HepG2 (cell line): ENCODE measurements around the gene TRIM28. TPM values are rescaled to one million over a fixed set of nuclear protein-coding genes. Genes with fewer than 3 reads are reported as not detected.

Experiments used
- GFI1 ChIP-seq: sonication (generic); formaldehyde crosslinking; IDR thresholded peaks from 2 replicates; pipeline ENCODE4 v1.5.0; 2020; ENCODE audit warnings: missing genetic modification reagents, mild to moderate bottlenecking, borderline replicate concordance
- HNF4G ChIP-seq, 2 experiments: sonication (generic) in 1 of 2; formaldehyde crosslinking in 1 of 2; IDR thresholded peaks; 2 replicates each; pipeline versions ENCODE4 v1.4.0 to v1.6.1; 2011 to 2020; ENCODE audit warnings: borderline replicate concordance in 2 of 2, low read depth in 2 of 2, mild to moderate bottlenecking in 2 of 2, low read length in 1 of 2, missing genetic modification reagents in 1 of 2, moderate library complexity in 1 of 2
- HNRNPH1 ChIP-seq: fragments of 200-400 bp; formaldehyde crosslinking; optimal IDR thresholded peaks from 2 replicates; pipeline ENCODE3; 2017; ENCODE audit warnings: mild to moderate bottlenecking, low read depth, low read length
- HOXA3 ChIP-seq: sonication (generic); formaldehyde crosslinking; IDR thresholded peaks from 2 replicates; pipeline ENCODE4 v1.5.0; 2020; ENCODE audit warnings: missing genetic modification reagents
- MBNL3 ChIP-seq: fragments of 250-450 bp; sonication (Bioruptor Pico); conservative IDR thresholded peaks from 2 replicates; pipeline ENCODE4 v1.8.0; 2022; ENCODE audit warnings: mild to moderate bottlenecking, inconsistent platforms
- ZBTB3 ChIP-seq: sonication (generic); formaldehyde crosslinking; IDR thresholded peaks from 2 replicates; pipeline ENCODE4 v1.4.0; 2020; ENCODE audit warnings: low read depth, mild to moderate bottlenecking, moderate library complexity, missing genetic modification reagents, borderline replicate concordance
- ZNF180 ChIP-seq: sonication (generic); formaldehyde crosslinking; IDR thresholded peaks from 2 replicates; pipeline ENCODE4 v1.4.0; 2020; ENCODE audit warnings: low read depth, missing genetic modification reagents, borderline replicate concordance
- ZNF263 ChIP-seq: sonication (generic); formaldehyde crosslinking; IDR thresholded peaks from 2 replicates; pipeline ENCODE4 v1.4.0; 2020; ENCODE audit warnings: missing genetic modification reagents
- ZNF530 ChIP-seq: sonication (generic); formaldehyde crosslinking; IDR thresholded peaks from 2 replicates; pipeline ENCODE4 v1.5.0; 2020; ENCODE audit warnings: low read depth, mild to moderate bottlenecking, missing genetic modification reagents
- ZNF558 ChIP-seq: sonication (generic); formaldehyde crosslinking; IDR thresholded peaks from 2 replicates; pipeline ENCODE4 v1.9.0; 2022; ENCODE audit warnings: mild to moderate bottlenecking, missing genetic modification reagents, borderline replicate concordance
- polyA plus RNA-seq, 8 experiments: library from polyadenylated mRNA; depleted of rRNA in 3 of 8; stranded (reverse) in 7 of 8; unstranded in 1 of 8; fragments of >200 nt; fragmentation: Illumina TruSeq in 4 of 8; extraction: Trizol in 4 of 8; gene quantifications; 2 replicates each; pipeline versions ENCODE4 v1.2.1 to v1.2.3, GENCODE V29; 2011 to 2016; ENCODE audit warnings: low read depth in 4 of 8, missing spikeins in 1 of 8, mixed read lengths in 1 of 8; ENCODE audit not compliant: insufficient read depth in 1 of 8
- total RNA-seq, 5 experiments: library from RNA; depleted of rRNA; stranded (reverse); fragments of >200 nt; fragmentation: Illumina TruSeq; extraction: Trizol; gene quantifications; 2 replicates each; pipeline ENCODE4 v1.2.3, GENCODE V29; 2016; ENCODE audit warnings: low read depth in 1 of 5
- TF ChIP-seq, protein P1 (sequence below): sonication (generic); formaldehyde crosslinking; IDR thresholded peaks from 2 replicates; pipeline ENCODE4 v1.8.0; 2022; ENCODE audit warnings: missing genetic modification reagents, mild to moderate bottlenecking, moderate library complexity, borderline replicate concordance
- TF ChIP-seq, protein P2 (sequence below): sonication (generic); formaldehyde crosslinking; IDR thresholded peaks from 2 replicates; pipeline ENCODE4 v1.8.0; 2022; ENCODE audit warnings: mild to moderate bottlenecking, missing genetic modification reagents, borderline replicate concordance
- TF ChIP-seq, protein P3 (sequence below): sonication (generic); formaldehyde crosslinking; IDR thresholded peaks from 2 replicates; pipeline ENCODE4 v1.4.0; 2020; ENCODE audit warnings: mild to moderate bottlenecking, missing genetic modification reagents, borderline replicate concordance

Gene TRIM28
- total and polyA plus RNA-seq, 2 of the 13 experiments (the other 11 are each of a cell fraction or from before 2014, with no cell fraction given) = 361 to 439 TPM

DNA sequence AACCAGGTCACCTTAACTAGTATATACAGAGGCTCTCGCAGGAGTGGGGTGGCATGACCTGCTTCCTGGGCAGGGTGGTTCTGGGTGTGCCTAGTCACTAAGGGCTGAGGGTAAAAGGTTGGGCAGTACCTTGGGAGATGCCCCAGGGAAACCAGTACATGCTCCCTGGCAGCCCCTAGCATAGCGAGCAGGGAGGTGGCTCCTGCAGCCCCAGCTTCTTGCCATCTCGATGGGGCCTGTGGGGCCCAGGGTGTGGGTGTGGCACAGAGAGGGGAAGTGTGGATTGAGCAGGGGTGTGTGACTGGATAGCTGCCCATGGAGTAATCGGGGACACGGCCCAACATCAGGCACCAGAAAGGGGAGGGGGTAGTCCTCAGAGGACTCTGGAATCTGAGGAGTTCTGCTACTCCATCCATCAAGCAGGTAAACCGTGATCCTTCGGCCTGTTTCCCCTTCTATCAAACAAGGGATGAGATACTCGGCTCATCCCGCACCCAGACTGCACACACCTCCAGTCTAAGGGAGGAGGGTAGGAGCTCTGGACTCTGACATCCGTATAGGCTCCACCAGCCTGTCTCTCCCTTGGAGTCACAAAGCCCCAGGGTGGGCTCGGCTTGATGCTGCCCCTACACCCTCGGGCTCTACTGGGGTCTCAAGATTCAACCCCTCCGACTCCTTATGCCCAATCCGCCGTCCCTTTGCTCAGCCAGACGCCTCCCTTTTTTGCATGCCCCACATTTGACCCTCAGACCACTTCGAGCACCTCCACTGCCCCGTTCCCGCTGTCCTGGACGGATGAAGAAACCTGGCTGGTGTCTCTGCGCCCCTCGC is 25.4 kb upstream of the TRIM28 start (continued):
- TF ChIP-seq, protein P1, sequence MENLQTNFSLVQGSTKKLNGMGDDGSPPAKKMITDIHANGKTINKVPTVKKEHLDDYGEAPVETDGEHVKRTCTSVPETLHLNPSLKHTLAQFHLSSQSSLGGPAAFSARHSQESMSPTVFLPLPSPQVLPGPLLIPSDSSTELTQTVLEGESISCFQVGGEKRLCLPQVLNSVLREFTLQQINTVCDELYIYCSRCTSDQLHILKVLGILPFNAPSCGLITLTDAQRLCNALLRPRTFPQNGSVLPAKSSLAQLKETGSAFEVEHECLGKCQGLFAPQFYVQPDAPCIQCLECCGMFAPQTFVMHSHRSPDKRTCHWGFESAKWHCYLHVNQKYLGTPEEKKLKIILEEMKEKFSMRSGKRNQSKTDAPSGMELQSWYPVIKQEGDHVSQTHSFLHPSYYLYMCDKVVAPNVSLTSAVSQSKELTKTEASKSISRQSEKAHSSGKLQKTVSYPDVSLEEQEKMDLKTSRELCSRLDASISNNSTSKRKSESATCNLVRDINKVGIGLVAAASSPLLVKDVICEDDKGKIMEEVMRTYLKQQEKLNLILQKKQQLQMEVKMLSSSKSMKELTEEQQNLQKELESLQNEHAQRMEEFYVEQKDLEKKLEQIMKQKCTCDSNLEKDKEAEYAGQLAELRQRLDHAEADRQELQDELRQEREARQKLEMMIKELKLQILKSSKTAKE = no peak
- TF ChIP-seq GFI1 (CRISPR knock-in tag) = no peak
- TF ChIP-seq, protein P2, sequence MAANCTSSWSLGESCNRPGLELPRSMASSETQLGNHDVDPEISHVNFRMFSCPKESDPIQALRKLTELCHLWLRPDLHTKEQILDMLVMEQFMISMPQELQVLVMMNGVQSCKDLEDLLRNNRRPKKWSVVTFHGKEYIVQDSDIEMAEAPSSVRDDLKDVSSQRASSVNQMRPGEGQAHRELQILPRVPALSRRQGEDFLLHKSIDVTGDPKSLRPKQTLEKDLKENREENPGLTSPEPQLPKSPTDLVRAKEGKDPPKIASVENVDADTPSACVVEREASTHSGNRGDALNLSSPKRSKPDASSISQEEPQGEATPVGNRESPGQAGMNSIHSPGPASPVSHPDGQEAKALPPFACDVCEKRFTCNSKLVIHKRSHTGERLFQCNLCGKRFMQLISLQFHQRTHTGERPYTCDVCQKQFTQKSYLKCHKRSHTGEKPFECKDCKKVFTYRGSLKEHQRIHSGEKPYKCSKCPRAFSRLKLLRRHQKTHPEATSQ (CRISPR knock-in tag) = no peak
- no peak for TF ChIP-seq ZNF530 (CRISPR knock-in tag)
- 0 out of 2 replicates have a peak, but pooled peaks have one; percentile 22 for TF ChIP-seq ZNF263 (CRISPR knock-in tag)
- TF ChIP-seq MBNL3 = no peak
- TF ChIP-seq ZNF558 (CRISPR knock-in tag) = no peak
- TF ChIP-seq, protein P3, sequence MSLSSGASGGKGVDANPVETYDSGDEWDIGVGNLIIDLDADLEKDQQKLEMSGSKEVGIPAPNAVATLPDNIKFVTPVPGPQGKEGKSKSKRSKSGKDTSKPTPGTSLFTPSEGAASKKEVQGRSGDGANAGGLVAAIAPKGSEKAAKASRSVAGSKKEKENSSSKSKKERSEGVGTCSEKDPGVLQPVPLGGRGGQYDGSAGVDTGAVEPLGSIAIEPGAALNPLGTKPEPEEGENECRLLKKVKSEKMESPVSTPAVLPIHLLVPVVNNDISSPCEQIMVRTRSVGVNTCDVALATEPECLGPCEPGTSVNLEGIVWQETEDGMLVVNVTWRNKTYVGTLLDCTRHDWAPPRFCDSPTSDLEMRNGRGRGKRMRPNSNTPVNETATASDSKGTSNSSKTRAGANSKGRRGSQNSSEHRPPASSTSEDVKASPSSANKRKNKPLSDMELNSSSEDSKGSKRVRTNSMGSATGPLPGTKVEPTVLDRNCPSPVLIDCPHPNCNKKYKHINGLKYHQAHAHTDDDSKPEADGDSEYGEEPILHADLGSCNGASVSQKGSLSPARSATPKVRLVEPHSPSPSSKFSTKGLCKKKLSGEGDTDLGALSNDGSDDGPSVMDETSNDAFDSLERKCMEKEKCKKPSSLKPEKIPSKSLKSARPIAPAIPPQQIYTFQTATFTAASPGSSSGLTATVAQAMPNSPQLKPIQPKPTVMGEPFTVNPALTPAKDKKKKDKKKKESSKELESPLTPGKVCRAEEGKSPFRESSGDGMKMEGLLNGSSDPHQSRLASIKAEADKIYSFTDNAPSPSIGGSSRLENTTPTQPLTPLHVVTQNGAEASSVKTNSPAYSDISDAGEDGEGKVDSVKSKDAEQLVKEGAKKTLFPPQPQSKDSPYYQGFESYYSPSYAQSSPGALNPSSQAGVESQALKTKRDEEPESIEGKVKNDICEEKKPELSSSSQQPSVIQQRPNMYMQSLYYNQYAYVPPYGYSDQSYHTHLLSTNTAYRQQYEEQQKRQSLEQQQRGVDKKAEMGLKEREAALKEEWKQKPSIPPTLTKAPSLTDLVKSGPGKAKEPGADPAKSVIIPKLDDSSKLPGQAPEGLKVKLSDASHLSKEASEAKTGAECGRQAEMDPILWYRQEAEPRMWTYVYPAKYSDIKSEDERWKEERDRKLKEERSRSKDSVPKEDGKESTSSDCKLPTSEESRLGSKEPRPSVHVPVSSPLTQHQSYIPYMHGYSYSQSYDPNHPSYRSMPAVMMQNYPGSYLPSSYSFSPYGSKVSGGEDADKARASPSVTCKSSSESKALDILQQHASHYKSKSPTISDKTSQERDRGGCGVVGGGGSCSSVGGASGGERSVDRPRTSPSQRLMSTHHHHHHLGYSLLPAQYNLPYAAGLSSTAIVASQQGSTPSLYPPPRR (CRISPR knock-in tag) = no peak
- TF ChIP-seq HNF4G (IDR thresholded peaks at IDR 0.05; ENCODE audit: borderline replicate concordance, low read depth, low read length) = no peak
- no peak for TF ChIP-seq HNF4G (CRISPR knock-in tag; IDR thresholded peaks at IDR 0.05; ENCODE audit: borderline replicate concordance, low read depth)
- TF ChIP-seq ZBTB3 (CRISPR knock-in tag) = no peak
- TF ChIP-seq HOXA3 (CRISPR knock-in tag) = no peak
- no peak for TF ChIP-seq HNRNPH1
- no peak for TF ChIP-seq ZNF180 (CRISPR knock-in tag)
